HG02642 (cell line): ENCODE results near the gene ZCWPW1.
"Not testable (repeated sequence)": the region's sequence is repeated elsewhere in the genome, so short reads cannot be mapped to it uniquely, and the experiment has no call there.

Experiments
- ATAC-seq: cut with Tn5 transposase; IDR thresholded peaks from one replicate; pipeline ENCODE4 v1.9.1; 2021; ENCODE audit warnings: mild to moderate bottlenecking; ENCODE audit not compliant: unreplicated experiment, poor library complexity

ZCWPW1 gene

DNA sequence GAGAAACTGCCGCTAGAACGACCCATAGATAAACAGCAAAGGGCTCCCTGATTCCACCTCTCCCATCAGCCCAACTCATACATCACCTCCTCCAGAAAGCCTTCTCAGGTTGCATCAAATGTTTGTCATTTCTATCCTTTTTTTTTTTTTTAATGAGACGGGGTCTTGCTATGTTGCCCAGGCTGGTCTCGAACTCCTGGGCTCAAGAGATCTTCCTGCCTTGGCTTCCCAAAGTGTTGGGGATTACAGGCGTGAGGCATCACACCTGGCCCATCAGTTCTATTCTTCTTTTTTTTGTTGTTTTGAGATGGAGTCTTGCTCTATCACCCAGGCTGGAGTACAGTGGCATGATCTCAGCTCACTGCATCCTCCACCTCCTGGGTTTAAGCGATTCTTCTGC, 28.5 kb upstream of the ZCWPW1 start:
- ATAC-seq = no peak

DNA sequence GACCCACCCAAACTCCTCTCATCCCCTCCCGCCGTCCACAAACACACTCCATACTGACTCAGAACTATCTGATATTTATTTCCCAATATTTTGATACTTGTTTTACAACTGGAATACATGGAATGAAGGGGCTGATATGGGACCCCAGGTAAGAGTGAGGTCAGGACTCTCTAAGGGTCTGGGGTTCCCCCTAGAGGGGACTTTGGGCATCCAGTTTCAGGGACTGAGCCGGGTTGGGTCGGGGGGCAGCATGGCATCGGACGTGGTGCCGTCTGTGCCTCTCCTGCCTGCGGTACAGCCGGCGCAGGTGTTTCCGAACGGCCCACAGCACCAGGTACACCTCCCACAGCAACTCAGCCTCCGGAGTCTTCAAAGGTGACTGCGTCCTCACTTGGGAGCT, 28.1 kb upstream of the ZCWPW1 start:
- ATAC-seq = no peak

DNA sequence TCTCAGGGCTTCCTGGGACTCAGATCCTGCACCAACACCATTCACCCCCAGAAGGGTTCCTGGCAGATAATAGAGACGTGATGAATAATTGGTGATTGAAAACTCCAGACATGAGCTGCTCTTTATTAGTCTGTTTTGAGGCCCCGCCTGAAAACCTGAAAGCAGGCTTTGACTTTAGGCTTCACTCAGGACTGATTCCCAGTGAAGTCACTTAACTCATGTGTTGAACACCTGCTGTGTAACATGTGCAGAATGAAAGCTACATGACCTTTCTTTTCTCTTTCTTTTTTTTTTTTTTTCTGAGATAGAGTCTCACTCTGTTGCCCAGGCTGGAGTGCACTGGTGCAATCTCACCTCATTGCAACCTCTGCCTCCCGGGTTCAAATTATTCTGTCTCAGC, 26.7 kb upstream of the ZCWPW1 start:
- ATAC-seq = no peak

DNA sequence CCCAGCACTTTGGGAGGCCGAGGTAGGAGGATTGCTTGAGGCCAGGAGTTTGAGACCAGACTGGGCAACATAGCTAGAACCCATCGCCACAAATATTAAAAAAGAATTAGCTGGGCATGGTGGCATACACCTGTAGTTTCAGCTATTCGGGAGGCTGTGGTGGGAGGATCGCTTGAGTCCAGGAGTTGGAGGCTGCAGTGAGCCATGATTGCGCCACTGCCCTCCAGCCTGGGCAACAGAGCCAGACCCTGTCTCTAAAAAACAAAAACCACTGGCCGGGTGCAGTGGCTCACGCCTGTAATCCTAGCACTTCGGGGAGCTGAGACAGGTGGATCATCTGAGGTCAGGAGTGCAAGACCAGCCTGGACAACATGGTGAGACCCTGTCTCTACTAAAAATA, 25.4 kb upstream of the ZCWPW1 start:
- ATAC-seq = not testable (repeated sequence)

DNA sequence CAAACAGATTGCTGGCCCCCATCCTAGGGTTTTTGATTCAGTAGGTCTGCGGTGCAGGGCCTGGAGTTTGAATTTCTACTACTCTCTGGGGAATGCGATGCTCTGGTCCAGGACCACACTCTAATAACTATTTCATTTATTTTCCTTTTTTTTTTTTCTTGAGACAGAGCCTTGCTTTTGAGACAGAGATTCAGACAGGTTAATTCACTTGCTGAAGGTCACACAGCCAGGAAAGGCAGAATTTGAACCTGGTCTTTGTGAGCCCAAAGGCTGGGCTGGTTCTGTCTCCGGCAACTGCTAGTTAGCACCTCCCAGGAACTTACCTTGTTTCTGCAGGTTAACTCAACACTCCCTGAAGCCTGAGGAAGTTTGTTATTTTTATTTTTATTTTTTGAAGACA, 24.0 kb upstream of the ZCWPW1 start:
- ATAC-seq = no peak

DNA sequence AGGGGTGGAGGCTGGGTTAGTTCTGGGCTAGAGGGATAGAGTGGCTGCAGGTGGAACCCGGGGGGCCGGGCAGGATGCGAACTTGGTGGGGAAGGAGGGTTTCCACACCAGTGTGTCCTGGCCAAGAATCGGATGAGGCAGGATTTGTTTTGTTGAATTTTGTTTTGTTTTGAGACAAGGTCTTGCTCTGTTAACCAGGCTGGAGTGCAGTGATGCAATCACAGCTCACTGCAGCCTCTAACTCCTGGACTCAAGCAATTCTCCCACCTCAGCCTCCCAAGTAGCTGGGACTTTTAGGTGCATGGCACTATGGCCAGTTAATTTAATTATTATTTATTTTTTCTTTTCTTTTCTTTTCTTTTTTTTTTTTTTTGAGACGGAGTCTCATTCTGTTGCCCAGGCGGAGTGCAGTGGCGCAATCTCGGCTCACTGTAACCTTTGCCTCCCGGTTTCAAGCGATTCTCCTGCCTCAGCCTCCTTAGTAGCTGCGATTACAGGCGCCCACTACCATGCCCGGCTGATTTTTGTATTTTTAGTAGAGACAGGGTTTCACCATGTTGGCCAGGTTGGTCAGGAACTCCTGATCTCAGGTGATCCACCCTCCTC, 20.8 kb upstream of the ZCWPW1 start:
- ATAC-seq = no peak

DNA sequence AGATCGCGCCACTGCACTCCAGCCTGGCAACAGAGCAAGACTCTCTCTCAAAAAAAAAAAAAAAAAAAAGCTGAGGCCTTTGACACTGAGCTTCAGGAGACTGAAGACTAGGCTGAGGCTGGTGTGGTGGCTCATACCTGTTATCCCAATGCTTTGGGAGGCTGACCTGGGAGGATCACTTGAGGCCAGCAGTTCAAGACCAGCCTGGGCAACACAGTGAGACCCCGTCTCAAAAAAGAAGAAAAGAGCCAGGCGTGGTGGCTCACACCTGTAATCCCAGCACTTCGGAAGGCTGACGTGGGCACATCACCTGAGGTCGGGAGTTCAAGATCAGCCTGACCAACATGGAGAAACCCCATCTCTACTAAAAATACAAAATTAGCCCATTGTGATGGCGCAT, 18.9 kb upstream of the ZCWPW1 start:
- ATAC-seq = not testable (repeated sequence)

DNA sequence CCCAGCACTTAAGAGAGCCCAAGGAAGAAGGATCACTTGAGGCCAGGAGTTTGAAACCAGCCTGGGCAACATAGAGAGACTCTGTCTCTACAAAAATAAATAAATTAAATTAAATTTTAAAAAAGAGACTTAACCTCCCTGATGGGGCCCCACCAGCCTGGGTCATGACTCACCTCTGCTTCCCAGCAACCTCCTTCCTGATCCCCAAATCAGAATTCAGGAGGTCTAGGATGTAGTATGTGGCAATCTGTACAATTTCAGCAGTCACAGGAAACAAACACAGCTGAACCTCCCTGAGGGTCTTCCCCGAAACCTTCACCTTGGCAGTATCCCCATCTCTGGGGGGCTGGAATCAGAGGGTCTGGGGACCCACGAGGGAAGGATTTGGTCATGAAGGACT, 17.5 kb upstream of the ZCWPW1 start:
- ATAC-seq = no peak

DNA sequence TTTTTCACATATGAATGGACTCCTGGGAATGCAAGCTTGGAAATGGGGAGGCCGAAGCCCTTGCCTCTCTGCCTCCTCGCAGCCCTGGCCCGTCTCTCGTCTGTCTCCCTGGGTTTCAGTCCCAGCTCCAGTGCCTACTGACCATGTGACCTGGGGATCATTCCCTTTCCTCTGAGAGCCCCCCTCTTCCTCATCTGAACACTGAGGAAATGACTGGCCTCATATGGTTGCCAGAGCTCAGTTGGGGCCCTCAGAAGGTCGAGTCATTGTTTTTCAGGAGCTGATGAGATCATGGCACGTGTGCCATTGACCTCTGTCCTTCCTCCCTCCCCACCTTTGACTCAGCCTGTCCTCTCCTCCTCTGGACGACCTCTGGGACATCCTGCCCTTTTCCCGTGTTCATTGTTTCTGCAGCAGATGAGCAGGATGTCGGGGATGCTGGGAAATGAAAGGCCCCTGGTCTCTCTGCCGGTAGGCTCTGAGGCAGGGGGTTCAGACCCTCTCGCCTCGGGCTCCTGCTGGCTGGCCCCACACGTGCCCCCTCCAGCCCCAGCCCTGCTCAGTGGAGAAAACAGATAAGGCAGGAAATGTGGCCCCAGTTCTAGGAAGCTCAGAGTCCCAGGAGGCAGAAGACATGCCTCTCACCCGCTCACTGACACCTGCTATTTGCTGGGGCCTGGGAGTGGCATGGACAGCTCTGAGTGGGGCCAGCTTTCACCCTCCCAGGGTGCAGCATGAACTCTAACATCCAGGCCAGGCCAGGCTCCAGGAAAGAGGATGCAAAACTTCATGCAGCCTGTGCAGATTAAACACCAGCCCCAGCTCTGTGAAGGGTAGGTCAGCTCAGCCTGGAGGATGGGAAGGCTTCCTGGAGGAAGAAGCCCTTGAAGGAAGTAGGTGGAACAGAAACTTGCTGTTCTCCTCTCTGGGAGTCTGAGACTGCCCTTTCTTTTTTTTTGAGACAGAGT, 16.1 kb upstream of the ZCWPW1 start:
- ATAC-seq = no peak

DNA sequence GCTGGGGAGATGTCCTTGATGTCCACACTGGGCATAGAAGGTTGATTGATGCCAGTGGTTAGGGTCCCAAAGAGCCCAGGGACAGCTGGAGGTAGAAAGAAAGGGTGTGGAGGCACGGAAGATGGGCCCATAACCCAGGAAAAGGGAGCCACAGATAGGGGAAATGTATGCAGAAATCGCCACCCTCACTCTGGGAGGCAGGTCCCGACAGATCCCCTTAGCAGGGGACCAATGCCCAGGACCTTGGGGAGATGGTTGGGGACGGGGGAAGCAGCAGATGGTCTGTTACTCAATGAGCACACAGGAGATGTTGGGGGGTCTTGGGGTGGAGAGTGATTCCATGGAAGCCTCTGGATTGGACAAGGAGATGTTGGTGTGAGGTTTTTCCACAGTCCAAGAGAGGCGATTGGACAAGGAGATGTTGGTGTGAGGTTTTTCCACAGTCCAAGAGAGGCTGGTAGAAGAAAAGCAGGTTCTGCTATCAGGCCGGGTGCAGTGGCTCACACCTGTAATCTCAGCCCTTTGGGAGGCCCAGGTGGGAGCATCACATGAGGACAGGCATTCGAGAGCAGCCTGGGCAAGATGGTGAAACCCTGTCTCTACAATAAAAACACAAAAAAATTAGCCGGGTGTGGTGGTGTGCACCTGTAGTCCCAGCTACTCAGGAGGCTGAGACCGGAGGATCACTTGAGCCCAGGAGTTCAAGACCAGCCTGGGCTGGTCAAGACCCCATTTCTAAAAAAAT, 14.8 kb upstream of the ZCWPW1 start:
- ATAC-seq = no peak

DNA sequence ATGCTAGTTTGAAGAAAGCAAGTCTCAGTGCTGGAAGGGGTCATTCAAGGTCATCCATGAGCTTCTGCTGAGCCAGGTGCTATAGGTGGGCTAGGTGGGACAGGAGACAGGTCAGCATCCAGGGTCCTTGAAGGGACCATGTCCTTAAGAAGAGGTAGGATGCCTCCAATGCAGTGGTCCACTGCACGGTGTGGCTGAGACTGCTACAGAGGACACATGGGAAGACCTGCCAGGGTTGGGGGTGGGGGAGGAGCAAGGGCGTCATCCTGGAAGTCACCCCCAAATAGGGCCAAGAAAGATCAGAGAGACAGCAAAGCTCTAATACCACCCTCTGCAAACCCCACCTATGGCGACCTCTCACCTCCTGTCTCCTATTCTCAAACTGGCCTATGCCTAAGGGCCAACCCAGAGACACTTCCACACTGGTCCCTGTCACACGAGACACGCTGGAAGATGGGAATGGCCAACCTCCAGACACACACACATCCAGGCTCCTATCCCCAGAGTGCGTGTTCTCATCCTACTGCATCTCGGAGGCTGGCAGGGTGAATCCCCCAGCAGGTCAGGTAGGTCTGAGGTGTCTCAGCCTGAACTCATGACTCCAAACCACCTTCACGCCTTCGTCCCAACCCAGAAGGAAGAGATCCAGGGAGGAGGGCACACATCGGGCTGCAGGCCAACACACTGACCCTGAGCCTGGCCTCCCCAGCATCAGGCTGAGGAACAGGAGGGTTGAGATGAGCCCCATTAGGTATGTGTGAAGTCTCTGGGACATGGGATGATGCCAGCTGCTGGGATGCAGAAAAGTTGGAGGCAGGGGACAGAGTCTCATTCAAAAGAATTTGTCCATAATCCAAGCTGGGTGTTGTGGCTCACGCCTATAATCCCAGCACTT, 13.4 kb upstream of the ZCWPW1 start:
- ATAC-seq = no peak

DNA sequence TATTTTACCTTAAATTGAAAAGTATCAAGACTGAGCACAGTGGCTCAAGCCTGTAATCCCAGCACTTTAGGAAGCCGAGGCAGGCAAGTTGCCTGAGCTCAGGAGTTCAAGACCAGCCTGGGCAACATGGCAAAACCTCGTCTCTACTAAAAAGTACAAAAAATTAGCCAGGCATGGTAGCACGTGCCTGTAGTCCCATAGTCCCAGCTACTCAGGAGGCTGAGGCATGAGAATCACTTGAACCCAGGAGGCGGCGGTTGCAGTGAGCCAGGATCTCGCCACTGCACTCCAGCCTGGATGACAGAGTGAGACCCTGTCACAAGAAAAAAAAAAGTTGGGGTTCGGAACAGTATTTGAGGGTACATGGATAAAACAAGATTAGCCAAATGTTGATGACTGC, 10.7 kb upstream of the ZCWPW1 start:
- ATAC-seq = not testable (repeated sequence)

DNA sequence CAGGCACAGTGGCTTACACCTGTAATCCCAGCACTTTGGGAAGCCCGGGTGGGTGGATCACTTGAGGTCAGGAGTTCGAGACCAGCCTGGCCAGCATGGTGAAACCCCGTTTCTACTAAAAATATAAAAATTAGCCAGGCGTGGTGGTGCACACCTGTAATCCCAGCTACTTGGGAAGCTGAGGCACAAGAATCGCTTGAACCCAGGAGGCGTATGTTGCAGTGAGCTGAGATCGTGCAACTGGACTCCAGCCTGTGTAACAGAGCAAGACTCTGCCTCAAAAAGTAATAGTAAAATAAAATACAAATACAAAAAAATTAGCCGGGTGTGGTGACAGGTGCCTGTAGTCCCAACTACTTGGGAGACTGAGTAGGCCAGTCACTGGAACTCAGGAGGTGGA, 10.2 kb upstream of the ZCWPW1 start:
- not testable (repeated sequence) for ATAC-seq

DNA sequence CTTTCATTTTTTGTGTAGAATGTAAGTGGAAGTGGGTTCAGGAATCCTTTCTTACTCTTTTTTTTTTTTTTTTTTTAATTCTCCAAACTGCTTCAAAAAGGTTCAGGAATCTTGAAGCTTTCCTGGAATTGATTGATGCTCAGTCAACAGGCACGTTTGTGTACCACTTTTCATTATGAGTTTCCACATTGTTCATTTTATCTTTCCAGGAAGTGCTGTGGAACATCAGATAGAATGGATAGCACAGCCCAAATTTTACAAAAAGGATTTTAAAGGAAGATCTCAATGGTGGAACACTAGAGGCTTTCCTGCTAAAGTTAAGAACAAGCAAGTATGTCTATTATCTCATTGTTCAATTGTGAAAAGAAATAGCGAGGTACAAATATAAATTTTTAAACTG, 9.7 kb upstream of the ZCWPW1 start:
- ATAC-seq = no peak

DNA sequence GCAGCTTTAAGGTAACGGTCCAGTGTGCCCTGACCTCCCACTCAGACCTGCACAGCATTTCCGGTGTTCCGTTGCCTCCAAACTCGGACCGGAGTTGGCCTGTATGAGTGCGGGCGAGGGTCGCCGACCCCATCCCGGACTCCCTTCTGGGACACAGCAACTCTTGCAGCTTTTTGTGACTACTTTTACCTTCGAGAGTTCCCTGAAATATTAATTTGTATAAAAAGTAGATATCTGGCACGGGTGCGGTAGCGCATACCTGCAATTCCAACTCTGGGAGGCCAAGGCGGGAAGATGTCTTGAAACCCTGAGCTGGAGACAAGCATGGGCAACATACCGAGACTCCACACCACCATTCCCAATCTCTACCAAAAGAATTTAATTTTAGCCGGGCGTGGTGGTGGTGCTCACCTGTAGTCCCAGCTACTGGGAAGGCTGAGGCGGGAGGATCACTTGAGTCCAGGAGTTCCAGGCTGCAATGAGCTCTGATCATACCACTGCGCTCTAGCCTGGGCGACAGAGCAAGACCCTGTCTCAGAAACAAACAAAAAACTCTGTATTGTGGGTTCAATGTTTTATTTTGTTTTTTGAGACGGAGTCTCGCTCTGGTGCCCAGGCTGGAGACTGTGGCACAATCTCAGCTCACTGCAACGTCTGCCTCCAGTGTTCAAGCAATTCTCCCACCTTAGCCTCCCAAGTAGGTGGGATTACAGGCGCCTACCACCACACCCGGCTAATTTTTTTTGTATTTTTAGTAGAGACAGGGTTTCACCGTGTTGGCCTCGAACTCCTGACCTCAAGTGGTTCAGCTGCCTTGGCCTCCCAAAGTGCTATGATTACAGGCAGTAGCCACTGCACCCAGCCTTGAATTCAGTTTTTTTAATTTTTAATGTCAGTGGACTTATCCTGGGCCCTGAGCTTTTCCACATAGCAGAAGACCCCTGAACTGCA, 8.9 kb upstream of the ZCWPW1 start:
- ATAC-seq = no peak

DNA sequence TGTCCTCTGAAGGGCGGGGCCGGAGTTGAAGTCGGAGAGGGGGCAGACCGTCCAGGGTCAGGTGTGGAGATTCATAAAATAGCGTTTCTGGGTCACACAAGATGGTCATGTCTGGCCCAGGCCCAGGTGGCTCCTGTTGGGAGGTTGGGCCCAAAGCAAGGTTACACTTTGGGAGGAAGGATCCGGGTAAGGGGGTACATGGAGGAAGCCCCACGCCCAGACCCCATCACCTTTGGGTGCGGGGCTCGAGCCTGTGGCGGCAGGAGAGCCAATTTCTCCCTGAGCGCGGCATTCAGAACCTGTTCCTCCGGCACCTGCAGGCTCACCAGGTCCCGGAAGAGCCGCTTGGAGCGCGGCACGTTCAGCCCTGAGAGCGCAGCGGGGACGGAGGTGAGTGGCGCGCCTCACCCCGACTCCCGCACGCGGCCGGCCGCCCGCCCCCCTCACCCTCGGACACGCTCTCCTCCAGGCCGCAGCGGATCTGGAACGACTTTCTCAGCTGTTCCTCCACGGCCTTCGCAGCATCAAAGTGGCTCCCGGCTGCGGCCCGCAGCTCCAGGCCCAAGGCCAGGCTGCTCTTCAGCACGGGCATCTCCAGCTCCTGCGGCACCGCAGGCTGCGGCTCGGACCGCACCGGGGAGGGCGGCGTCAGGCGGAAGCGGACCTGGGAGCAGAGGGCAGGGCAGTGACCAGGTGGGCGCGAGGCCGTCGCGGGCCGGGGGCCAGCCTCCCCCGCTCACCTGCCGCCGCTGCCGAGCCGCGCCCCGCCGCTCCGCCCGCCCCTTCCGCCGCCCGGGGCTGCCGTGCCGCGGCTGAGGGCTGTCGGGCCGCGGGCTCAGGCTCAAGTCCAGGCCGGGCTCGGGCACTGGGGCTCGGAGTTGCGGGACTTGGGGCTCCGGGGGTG, 7.2 kb upstream of the ZCWPW1 start:
- ATAC-seq = peak; percentile 26

DNA sequence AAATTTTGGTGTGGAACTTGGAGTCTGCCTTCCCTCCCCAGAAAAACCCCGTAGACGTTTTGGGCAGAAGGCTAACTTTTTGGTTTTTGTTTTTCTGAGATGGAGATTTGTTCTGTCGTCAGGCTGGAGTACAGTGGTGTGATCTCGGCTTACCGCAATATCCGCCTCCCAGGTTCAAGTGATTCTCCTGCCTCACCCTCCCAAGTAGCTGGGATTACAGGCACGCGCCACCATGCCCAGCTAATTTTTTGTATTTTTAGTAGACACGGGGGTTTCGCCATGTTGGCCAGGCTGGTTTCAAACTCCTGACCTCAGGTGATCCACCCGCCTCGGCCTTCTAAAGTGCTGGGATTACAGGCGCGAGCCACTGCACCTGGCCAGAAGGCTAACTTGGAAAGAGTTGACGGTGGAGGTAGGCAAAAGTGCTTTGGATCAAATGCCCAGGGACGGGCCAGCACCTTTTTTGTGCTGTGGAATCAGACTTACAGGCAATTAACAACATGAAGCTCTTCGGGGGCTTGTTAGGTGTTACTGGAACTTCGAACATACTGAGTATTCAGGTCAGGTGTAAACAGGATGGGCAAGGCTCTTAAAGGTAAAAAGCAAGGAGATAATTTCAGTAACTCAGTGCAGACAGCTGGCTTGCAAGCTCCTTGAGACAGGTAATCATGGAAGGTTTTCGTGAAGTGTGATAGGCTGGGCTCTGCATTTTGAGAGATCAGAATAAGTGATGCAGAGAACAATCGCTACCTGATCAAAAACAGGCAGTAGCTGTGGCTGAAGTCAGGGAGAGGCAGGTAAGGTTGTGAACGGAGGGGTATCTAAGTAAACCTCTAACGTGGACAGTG, 6.0 kb upstream of the ZCWPW1 start:
- ATAC-seq = no peak
